HL-60 (cell line): ENCODE results near the gene STK17A.

Experiments used
- DNase-seq, 2 experiments: peaks; one replicate each; pipeline ENCODE4 v3.0.0-alpha.2; 2010 to 2020; ENCODE audit warnings: low read depth in 1 of 2, low spot score in 1 of 2
- H3K27ac ChIP-seq: fragments of 250-450 bp; sonication (Bioruptor Pico); replicated peaks from 2 replicates; pipeline ENCODE4 v1.5.1; 2020; ENCODE audit warnings: mild to moderate bottlenecking, moderate library complexity
- H3K27me3 ChIP-seq: fragments of 250-450 bp; sonication (Bioruptor Pico); 2 replicates; pipeline ENCODE4 v1.5.1; 2021; ENCODE audit warnings: mild to moderate bottlenecking, moderate library complexity; ENCODE audit not compliant: insufficient read depth, poor library complexity, severe bottlenecking
- H3K4me3 ChIP-seq: replicated peaks from 2 replicates; pipeline ENCODE4 v1.5.1; 2011; ENCODE audit warnings: mild to moderate bottlenecking, control low read depth, low read length; ENCODE audit not compliant: insufficient read depth
- CTCF ChIP-seq: IDR thresholded peaks from one replicate; pipeline ENCODE4 v1.5.1; 2011; ENCODE audit warnings: low read length, control low read depth, inconsistent platforms; ENCODE audit not compliant: insufficient read depth
- GABPA ChIP-seq: IDR thresholded peaks from 2 replicates; pipeline ENCODE4 v1.6.1; 2012; ENCODE audit warnings: low read depth
- POLR2AphosphoS5 ChIP-seq: IDR thresholded peaks from 2 replicates; pipeline ENCODE4 v1.6.1; 2012; ENCODE audit warnings: low read depth
- SPI1 ChIP-seq: IDR thresholded peaks from 2 replicates; pipeline ENCODE4 v1.6.1; 2012; ENCODE audit warnings: low read depth, mild to moderate bottlenecking, borderline replicate concordance
- TF ChIP-seq, protein P1 (sequence below): IDR thresholded peaks from 2 replicates; pipeline ENCODE4 v1.6.1; 2012; ENCODE audit warnings: low read depth; ENCODE audit not compliant: insufficient replicate concordance

STK17A gene

GRCh38 chr7:43628431-43628830 lies 45.5 kb downstream of the STK17A start:
- TF ChIP-seq POLR2AphosphoS5 (no peak), GABPA (no peak), SPI1 (no peak)
- TF ChIP-seq, protein P1, sequence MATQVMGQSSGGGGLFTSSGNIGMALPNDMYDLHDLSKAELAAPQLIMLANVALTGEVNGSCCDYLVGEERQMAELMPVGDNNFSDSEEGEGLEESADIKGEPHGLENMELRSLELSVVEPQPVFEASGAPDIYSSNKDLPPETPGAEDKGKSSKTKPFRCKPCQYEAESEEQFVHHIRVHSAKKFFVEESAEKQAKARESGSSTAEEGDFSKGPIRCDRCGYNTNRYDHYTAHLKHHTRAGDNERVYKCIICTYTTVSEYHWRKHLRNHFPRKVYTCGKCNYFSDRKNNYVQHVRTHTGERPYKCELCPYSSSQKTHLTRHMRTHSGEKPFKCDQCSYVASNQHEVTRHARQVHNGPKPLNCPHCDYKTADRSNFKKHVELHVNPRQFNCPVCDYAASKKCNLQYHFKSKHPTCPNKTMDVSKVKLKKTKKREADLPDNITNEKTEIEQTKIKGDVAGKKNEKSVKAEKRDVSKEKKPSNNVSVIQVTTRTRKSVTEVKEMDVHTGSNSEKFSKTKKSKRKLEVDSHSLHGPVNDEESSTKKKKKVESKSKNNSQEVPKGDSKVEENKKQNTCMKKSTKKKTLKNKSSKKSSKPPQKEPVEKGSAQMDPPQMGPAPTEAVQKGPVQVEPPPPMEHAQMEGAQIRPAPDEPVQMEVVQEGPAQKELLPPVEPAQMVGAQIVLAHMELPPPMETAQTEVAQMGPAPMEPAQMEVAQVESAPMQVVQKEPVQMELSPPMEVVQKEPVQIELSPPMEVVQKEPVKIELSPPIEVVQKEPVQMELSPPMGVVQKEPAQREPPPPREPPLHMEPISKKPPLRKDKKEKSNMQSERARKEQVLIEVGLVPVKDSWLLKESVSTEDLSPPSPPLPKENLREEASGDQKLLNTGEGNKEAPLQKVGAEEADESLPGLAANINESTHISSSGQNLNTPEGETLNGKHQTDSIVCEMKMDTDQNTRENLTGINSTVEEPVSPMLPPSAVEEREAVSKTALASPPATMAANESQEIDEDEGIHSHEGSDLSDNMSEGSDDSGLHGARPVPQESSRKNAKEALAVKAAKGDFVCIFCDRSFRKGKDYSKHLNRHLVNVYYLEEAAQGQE, result no peak
- DNase-seq, result no peak
- no peaks in the 10 kb centered on the region for H3K27me3 ChIP-seq
- H3K27ac ChIP-seq, result no peak overlapping the region
- H3K4me3 ChIP-seq, result no peak overlapping the region

DNA sequence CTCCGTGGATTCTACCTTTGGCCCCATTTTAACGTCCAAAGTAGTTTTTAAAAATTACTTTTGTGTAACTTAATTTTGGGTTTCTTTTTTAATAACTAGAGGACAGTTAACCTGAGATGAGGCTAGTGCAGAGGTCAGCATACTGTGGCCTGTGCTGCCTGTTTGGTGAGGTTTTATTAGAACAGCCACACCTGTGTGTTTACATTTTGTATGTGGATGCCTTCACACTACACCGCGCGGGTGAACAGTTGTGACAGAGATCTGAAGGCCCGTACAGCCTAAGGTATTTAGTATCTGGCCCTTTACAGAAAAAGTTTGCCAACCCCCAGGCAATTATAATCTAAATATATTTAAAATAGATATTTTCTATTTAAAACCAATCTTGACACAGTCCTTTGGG lies 46.9 kb downstream of the STK17A start:
- no peaks in the 10 kb centered on the region for H3K27me3 ChIP-seq
- H3K4me3 ChIP-seq, result no peak overlapping the region
- no peak for DNase-seq
- H3K27ac ChIP-seq, result no peak overlapping the region
- TF ChIP-seq SPI1 (no peak), POLR2AphosphoS5 (no peak), GABPA (no peak), CTCF (no peak)
- TF ChIP-seq, protein P1, result no peak

GRCh38 chr7:43630482-43630881 lies 47.6 kb downstream of the STK17A start:
- TF ChIP-seq POLR2AphosphoS5, result no peak
- TF ChIP-seq, protein P1, result no peak
- TF ChIP-seq CTCF, result no peak
- no peak for TF ChIP-seq GABPA
- TF ChIP-seq SPI1, result no peak
- DNase-seq, result no peak
- Histone ChIP-seq H3K4me3 (no peak overlapping the region), H3K27me3 (no peaks in the 10 kb centered on the region), H3K27ac (no peak overlapping the region)

DNA sequence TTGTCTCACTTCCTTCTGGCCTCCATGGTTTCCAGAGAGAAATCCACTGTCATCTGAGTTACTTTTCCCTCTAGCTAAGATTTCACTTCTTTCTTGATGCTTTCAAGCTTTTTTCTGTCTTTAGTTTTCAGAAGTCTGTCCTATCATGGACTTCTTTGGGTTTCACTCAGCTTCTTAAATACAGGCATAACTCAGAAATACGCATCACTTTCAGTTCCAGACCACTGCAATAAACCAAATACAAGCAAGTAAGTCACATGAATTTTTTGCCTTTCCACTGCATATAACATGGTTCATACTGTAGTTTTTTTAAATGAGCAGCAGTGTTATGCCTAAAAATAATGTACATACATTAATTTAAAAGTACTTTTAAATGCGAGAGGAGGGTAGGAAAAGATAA lies 48.7 kb downstream of the STK17A start:
- TF ChIP-seq, protein P1, result no peak
- no peak overlapping the region for H3K4me3 ChIP-seq
- H3K27ac ChIP-seq, result no peak overlapping the region
- H3K27me3 ChIP-seq, result no peaks in the 10 kb centered on the region
- DNase-seq, result no peak
